Activated T-cell treated with anti-CD3 and anti-CD28 coated beads, Interleukin-2, amount 50 U/mL, for 48 hours (primary cell): ENCODE data around the gene AQP3.
"Not testable (repeated sequence)": the region's sequence is repeated elsewhere in the genome, so short reads cannot be mapped to it uniquely, and the experiment has no call there.

Experiments
- DNase-seq, 2 experiments: peaks; one replicate each; pipeline ENCODE4 v3.0.0-alpha.2; 2020

Gene AQP3

DNA sequence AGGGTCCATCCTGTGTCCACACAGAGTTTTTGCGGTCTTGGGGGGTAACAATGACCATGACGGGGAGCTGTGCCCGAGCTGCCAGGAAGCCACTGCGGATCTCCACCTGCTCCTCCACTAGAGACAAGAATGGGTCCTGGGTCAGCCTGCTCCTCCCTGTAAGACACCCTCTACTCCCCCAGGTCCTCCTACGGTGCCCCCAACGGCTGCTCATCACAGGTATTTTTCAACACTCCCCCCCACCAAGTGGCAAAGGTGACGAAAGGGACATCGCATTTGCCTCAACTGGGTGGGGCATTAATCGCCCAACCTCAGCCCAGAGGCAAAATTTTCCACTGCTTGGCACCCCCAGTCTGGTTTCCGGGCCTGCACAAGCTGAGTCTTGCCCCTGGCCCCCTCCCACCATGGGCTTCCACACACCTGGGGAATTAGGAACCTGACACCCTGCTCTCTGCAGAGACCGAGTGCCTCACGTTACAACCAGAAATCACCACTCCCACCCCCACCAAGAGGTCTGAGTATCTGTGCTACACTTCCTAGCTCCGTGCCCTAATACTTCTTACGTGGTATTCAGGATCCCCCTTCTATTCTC is 16.7 kb upstream of the AQP3 start:
- no peak for DNase-seq

DNA sequence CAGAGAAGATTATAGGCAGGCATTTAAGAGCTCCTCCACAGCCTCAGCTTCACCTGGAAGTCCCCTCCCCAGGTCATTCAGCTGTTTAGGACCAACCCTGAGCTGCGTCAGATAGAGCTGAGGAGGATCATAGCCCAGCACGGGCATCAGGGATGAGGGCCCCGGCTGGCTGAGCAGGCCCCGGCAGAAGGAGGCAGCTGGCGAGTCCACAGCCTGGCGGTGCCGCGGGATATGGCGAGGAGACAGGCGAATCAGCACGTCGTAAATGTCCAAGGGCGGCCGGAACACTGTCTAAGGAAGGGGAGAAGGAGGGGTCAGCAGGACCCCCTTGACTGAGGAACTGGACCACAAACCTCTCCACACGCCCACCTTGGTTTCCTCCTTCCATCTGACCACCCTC is 15.8 kb upstream of the AQP3 start:
- DNase-seq, result no peak

DNA sequence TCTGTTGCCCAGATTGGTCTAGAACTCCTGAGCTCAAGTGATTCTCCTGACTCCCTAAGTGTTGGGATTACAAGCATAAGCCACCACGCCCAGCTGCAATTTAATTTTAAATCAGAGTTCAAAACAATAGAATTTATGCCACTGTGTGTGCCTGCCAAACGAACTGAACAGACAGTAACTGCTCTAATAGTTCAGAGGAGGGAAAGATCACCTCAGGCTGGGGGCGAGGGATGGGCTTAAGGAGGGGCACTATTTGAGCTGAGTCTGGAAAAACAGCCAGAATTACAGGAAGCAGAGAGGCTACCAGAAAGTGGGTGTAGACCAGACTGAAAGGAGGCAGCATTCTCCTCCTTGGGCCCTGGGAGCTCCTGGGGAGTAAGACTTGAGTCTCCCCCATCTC is 14.1 kb upstream of the AQP3 start:
- no peak for DNase-seq

DNA sequence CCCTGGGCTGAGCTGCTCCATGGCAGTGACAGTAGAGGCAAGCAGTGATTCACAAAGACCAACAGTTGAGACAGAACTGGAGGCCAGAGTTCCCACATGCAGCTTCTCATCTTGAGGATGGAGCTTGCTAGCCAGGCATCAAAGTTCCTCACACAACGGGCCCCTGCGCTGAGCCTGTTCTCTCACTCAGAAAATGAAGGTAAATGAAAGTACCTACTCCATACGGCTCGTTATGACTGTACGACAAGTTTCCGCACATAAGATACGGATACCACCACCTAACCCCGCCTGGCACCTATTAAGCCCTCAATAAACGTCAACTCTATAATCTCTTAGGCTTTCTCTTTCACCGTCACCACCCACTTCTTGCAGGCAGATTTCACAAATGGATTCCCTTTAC is 13.5 kb upstream of the AQP3 start:
- DNase-seq, result no peak

DNA sequence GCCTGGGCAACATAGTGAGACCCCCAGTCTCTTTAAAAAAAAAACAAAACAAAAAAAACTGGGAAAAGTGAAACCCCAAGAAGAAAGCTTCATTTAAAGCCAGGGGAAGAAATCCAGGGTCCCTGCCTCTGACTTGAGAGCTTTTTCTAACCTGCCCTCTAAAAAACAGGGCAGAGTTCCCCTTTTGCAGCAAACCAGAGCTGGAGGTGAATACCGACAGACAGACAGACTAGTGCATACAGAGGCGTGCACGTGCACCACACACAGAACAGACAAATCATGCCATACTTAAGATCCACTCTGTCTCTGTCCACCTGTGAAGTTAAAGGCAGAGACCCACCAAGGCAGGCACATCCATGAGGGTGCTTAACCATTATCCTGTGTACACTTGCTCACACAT is 11.7 kb upstream of the AQP3 start:
- DNase-seq, result no peak

DNA sequence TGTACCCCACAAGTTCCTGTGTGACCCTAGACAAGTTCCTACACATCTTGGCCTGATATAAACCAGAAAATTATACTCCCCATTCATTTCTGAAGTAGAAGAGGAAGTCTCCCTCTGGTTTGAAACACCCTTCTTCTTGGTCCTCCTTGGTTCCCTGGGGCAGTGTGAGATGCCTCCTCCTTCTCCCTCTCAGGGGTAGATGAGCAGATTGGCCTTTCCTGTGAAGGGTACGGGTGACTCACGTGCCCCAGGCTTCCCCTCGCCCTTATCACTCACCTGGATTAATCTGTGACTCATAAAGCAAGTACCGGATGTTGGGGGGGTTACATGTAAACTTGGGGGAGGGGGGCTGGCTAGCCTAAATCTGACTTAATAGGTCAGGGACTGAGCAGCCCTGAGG is 11.1 kb upstream of the AQP3 start:
- DNase-seq, result peak; percentile 65 to 68

DNA sequence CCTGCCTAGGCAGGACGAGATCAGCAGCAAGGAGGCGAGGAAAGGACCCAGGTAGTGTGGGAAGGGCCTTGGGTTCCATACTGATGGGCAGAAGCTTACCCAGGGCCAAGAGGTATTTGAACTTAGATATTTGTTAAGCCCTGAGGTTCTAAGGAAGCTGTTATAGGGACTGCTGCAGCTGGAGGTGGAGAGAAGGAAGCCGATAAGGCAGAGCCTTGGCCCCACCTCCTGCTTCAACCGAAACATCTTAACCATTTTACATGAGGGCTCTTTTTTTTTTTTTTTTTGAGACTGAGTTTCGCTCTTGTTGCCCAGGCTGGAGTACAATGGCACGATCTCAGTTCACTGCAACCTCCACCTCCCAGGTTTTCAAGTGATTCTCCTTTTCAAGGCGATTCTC is 8.6 kb upstream of the AQP3 start:
- DNase-seq, result peak in 1 of 2 experiments; percentile 37

DNA sequence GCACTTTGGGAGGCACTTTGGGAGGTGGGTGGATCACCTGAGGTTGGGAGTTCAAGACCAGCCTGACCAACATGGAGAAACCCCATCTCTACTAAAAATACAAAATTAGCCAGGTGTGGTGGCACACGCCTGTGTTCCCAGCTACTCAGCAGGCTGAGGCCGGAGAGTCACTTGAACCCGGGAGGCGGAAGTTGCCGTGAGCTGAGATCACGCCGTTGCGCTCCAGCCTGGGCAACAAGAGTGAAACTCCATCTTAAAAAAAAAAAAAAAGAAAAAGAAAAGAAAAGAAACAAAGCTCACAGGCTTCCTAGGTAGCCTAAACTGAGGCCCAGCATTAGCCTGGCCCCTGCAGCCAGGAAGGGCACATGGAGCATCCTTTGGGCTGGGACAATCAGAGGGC is 8.1 kb upstream of the AQP3 start:
- not testable (repeated sequence) for DNase-seq

DNA sequence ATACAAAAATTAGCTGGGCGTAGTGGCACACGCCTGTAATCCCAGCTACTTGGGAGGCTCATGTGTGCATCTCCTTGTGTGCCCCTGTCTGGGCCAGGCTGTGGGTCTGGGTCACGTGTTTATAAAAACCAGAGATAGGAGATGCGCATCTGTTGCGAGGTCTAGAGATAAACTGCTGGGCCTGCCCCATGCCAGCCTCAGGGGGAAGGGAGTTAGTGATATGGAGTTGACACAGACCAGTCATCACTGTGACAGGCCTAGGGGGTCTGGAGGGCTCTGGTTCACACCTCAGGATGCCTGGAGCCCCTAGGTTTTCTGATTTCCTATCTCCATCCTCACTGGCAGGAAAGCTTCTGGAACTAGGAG is 7.3 kb upstream of the AQP3 start:
- DNase-seq, result not testable (repeated sequence)

DNA sequence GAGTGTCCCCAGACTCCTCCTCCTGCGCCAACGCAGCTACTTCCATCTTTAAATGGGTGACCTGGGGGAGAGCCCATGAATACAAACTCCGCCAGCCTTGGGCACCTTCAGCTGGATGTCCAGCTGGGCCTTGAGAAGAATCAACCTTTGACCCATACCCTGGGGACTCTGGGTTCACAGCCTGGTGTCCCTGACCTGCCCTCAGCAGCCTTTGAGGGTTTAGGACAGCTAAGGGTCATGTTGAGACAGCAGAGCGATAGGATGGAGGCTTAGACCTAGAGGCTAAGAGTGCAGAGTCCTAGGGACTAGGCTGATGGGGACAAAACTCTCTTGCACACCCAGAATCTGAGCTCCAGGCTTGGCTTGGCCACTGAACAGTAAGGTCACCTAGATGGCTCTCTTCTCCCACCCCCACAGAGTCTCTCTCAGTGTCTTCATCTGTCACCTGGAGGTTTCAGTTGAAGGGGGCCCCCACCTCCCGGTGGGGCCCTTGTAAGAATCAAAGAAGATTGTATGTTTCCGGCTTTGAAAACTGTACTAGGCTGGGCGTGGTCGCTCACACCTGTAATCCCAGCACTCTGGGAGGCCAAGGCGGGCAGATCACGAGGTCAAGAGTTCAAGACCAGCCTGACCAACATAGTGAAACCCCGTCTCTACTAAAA is 6.7 kb upstream of the AQP3 start:
- peak in 1 of 2 experiments; percentile 35 for DNase-seq

DNA sequence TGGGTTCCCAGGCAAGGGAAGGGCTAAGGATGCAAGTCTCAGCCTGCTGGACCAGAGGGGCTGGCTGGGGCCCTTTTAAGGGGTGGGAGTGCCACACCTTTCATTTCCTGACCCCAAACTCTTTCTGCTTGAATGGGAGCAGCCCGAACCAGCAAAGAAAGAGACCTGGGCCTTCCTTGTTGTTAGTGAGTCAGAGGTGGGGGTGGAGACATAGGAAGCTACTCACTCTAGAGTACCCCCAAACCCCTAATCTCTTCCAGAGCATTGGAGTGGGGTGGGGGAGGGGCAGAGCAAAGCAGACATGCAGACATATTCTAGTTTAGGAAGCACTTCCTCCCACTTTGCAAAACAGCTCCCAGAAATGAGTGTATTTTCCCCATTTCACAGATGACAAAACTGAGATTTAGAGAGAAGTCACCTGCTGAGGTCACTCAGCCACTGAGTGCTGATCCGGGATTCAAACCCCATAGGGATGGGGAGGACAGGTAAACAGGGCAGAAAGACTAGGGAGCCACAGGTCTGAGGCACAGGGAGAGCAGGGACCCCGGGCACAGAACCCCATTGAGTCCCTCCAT is 6.0 kb upstream of the AQP3 start:
- no peak for DNase-seq

DNA sequence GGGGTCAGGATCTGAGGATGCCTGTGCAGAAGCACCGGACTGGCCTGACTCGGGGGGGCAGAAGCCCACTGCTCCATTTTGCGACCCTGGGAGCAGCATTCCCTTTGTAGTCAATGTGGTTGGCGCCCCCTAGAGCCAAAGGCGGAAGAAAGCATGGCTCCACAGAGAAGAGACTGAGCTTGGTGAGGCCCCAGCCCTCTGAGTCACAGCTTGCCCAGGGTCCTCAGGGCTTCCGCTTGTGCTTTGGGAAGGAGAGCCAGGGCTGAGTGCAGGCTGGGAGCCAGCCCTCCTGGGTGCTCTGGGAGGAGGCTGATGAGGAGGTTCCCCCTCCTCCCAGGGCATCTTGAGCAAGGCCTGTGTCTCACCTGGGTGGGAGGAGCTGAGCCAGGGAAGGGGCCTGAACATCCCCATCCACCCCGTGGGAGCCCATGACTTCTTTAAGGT is 5.5 kb upstream of the AQP3 start:
- DNase-seq, result peak; percentile 79 to 82

DNA sequence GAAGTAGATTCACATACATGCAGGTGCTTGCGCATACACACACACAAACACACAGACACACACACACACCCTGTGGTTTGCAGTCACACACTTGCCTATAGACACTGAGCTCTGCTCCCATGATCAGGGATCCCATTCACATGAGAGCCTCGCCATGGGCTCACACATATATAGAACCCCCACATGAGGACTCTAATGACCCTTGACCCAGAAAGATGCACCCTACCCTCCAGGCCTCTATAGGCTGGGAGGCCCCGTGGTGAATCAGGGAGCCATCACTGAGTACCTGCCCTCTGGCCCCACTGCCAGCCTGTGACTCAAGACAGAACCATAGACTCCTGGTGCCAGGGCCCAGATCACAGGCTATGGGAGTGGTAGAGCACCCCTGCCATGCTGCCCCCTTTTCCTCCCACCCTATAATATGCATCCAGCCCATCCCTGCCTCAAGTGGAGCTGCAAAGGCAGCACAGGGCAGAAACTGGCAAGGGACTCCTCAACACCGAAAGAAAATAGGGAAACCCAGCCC is 3.3 kb upstream of the AQP3 start:
- no peak for DNase-seq

DNA sequence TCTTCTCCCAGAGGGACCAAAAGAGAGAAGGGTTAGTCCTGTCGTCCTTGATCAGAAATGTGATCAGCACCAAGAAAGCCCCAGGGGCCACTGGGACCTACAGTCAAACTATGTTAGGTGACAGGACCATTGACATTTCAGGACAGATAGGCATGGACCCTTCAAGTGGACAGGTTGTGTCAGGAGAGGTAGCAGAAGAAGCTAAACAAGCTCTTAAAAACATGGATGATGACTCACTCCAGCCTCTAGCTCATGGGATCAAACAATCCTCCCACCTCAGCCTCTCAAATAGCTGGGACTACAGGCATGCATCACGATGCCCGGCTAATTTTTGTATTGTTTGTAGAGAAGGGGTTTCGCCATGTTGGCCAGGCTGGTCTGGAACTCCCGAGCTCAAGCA is 2.3 kb upstream of the AQP3 start:
- no peak for DNase-seq

DNA sequence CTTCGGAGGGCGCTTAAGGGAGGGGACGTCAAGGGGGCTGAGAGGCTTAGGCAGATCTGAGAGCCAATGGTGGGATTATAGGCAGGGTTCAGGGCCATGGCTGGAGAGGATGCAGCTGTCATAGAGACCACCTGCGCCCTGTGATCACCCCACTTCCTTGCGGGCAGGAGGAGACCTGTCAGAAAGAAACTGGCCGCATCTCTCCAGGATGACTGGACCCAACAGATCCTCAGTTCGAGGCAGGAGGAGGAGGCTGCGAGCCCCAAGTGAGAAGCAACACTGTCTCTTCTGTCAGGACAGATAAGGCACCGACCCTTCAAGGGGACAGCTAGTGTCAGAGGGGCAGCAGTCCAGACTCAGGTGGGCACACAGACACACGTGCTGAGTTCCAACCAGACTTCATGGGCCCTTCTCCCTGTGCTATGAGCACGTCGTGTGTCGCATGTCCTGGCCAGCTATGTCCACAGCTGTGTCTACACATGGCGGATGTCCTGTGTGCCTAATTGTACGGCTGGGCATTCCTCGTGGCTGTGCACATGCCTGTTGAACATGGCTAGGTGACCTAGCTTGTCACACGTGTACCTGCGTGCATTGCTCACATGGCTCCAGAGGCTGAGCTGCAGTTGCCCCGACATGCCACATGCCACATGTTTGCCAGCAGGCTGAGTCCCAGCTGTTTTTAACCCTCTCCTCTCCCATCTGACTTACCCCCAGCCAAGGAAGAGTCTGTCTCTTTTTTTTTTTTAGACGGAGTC is 583 bp upstream of the AQP3 start:
- DNase-seq, result peak in 1 of 2 experiments; percentile 52

DNA sequence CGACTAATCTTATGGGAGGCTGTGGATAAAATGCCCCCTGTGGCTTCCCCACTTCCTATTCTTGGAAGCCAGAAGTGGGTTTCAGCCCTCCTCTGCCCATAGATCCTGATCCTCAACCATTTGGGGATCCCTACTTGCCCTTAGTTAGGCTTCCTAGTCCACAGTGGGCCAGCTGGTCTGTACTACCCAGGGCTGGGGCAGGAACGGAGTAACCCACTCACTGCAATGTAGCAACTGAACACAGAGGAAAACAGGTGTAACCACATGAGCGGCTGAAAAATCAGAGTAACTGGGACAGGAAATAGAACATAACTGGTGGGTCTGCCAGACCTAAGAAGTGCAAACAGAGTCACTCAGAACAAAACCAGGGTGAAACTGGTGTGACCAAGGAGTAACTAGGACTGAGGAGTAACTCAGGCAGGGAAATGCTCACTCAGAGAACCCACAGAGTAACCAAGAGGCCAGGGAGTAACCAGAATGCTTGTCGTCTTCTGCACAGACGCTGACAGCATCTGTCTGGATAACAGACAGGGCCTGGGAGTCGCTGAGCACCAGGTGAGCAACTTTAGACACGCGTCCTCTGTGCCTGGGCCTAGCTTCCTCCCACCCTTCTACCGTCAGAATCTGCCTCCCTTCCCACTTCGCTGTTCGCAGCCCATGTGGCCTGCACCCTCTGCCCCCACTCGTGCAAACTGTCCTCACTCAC is 1.0 kb downstream of the AQP3 start:
- peak; percentile 72 to 74 for DNase-seq

DNA sequence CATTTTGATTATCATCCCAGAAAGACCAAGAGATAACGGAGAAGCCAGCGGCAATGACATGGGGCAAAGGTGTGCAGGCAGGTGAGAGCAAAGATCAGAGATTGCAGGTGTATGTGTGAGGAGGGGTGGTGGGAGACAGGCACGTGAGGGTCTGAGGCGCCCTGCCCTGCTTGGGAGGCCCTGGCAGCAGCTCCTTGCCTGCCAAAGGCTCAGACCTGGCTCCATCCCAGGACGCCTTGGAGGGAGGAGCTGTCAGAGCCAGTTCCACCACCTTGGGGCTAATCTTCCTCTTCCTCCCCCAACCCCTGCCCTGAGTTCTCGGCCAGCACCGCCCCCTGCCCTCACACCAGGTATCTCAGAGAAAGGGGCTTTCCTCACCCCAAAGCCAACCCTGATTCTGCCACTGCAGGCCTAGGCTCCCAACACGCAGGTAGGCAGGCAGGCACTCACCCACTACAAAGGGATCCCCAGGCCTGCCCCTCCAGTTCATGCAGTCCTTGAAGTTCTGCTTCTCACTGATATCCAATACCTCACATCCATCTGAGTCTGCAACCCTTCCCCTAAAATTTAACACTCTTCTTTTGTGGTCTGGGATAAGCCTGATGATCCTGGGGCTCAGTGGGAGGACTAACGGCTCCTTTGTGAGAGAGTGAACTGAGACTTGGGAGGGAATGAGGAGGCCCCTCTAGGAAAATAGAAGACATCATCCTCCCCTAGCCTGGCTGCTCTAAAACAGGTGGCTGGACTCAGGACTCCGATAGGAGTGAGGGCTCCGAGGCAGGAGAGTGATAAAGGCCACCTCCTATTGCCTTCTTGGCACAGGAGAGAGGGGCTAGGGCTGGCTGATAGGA is 1.8 kb downstream of the AQP3 start:
- DNase-seq, result peak in 1 of 2 experiments; percentile 34

DNA sequence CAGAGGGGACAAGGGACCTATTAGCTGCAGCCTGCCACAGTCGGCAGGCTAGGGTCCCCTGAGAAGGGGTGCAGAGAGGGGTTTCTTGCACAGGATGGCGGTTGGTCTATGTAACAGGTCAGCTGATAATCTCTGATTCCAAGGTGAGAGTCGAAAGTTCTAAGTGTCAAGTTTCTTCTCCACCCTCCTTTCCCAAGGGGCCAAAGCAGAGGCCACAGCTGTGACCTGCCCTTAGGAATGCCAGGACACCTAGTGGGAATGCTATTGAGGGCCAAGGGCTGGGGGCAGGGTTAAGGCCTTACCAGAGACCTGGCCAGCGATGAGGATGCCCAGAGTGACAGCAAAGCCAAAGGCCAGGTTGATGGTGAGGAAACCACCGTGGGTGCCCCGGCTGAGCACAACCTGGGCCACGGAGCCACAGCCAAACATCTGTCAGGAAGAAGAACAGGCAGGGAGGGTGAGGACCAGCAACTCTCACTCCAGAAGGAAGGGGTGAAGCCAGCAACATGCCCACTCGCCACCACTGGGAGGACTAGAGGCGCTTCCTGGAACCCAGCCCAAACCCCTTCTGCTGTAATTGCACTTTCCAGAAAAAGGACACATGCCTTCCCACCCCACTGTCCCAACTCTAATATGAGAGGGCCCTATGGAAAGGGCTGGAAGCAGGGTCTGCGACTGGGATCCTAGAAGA is 3.8 kb downstream of the AQP3 start:
- no peak for DNase-seq

DNA sequence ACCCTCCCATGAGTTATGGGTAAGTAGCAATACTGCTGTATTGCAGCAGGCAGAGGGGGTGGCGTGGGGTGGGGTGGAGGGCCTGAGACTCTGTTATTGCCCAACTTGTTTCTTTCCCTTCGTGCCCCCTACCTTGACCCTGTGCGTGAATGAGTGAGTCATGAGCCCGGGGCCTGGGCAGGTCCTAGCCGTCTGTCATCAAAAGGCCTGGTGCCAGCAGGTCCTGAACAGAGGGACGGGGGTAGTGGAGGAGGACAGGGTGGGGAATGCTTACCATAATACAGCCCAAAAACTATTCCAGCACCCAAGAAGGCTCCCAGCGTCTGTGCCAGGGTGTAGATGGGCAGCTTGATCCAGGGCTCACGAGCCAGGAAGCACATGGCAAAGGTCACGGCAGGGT is 4.3 kb downstream of the AQP3 start:
- no peak for DNase-seq

DNA sequence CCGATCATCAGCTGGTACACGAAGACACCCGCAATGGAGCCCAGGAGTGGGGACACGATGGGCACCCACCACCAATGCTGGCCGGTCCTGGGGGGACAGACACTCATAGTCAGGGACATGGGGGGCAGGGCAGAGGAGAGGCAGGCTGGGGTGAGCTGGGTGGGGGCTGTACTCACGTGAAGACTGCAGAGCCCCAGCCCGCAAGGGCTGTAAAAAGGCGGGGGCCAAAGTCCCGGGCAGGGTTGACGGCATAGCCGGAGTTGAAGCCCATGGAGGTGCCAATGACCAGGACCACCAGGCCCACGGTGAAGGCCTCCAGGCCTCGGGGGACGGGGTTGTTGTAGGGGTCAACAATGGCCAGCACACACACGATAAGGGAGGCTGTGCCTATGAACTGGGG is 5.3 kb downstream of the AQP3 start:
- DNase-seq, result no peak

DNA sequence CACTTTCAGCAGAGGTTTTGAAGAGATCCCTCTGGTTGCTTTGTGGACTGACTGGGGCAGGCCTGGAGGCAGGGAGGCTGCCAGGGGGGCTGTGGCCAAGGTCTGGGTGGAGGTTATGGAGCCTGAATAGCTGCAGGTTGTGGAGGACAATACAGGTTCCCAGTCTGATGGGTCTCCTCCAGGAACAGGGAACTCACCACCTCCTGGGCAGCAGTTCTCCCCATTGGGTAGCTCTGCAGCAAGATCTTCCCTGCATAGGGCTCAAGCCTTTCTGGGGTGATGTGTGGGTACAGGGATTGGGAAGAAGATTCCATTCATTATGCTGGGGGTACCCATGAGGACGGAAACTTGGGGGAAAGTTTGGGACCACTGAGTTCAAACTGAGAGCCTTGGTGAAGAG is 6.8 kb downstream of the AQP3 start:
- no peak for DNase-seq
